Measurements from ENCODE around the gene KDM3B. TPM values are rescaled to one million over a fixed set of nuclear protein-coding genes. Genes with fewer than 3 reads are reported as not detected.

KDM3B gene
- total RNA-seq, 4 donors from 2014 or later: 21.8 to 96.4 (median 51.5) TPM

DNA sequence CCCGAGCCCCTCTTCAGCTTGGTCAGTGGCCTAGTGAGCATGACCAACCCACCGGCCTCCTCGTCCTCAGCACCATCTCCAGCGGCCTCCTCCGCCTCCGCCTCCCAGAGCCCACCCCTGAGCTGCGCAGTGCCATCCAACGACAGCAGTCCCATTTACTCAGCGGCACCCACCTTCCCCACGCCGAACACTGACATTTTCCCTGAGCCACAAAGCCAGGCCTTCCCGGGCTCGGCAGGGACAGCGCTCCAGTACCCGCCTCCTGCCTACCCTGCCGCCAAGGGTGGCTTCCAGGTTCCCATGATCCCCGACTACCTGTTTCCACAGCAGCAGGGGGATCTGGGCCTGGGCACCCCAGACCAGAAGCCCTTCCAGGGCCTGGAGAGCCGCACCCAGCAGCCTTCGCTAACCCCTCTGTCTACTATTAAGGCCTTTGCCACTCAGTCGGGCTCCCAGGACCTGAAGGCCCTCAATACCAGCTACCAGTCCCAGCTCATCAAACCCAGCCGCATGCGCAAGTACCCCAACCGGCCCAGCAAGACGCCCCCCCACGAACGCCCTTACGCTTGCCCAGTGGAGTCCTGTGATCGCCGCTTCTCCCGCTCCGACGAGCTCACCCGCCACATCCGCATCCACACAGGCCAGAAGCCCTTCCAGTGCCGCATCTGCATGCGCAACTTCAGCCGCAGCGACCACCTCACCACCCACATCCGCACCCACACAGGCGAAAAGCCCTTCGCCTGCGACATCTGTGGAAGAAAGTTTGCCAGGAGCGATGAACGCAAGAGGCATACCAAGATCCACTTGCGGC lies 114.6 kb downstream of the KDM3B start:
- no peaks in the 10 kb centered on the region for H3K36me3 ChIP-seq
- TF ChIP-seq POLR2A (IDR thresholded peaks at IDR 0.05): no peak
- TF ChIP-seq, protein P1, sequence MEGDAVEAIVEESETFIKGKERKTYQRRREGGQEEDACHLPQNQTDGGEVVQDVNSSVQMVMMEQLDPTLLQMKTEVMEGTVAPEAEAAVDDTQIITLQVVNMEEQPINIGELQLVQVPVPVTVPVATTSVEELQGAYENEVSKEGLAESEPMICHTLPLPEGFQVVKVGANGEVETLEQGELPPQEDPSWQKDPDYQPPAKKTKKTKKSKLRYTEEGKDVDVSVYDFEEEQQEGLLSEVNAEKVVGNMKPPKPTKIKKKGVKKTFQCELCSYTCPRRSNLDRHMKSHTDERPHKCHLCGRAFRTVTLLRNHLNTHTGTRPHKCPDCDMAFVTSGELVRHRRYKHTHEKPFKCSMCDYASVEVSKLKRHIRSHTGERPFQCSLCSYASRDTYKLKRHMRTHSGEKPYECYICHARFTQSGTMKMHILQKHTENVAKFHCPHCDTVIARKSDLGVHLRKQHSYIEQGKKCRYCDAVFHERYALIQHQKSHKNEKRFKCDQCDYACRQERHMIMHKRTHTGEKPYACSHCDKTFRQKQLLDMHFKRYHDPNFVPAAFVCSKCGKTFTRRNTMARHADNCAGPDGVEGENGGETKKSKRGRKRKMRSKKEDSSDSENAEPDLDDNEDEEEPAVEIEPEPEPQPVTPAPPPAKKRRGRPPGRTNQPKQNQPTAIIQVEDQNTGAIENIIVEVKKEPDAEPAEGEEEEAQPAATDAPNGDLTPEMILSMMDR (IDR thresholded peaks at IDR 0.05): no peak
- intact Hi-C loops (cut with DNase I; ENCODE audit: low total_unique reads): no loop called here
- H3K27me3 ChIP-seq: no peaks in the 10 kb centered on the region
- H3K9me3 ChIP-seq: no peaks in the 10 kb centered on the region
- H3K4me3 ChIP-seq: peak overlapping the region; percentile 69 to 75
- H3K4me1 ChIP-seq: peaks cover 0 to 8% of the 10 kb centered on the region in 2 donors
- DNase-seq: peak in 1 of 2 donors; percentile 38
- H3K27ac ChIP-seq: peak overlapping the region; percentile 4 to 99

DNA sequence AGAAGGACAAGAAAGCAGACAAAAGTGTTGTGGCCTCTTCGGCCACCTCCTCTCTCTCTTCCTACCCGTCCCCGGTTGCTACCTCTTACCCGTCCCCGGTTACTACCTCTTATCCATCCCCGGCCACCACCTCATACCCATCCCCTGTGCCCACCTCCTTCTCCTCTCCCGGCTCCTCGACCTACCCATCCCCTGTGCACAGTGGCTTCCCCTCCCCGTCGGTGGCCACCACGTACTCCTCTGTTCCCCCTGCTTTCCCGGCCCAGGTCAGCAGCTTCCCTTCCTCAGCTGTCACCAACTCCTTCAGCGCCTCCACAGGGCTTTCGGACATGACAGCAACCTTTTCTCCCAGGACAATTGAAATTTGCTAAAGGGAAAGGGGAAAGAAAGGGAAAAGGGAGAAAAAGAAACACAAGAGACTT lies 115.2 kb downstream of the KDM3B start:
- H3K9me3 ChIP-seq: no peaks in the 10 kb centered on the region
- intact Hi-C loops (cut with DNase I; ENCODE audit: low total_unique reads): no loop called here
- peak overlapping the region in 1 of 2 donors; percentile 99 for H3K27ac ChIP-seq
- peaks cover 0 to 8% of the 10 kb centered on the region in 2 donors for H3K4me1 ChIP-seq
- H3K27me3 ChIP-seq: no peaks in the 10 kb centered on the region
- no peak for DNase-seq
- H3K4me3 ChIP-seq: peak overlapping the region in 1 of 2 donors; percentile 69
- TF ChIP-seq POLR2A (IDR thresholded peaks at IDR 0.05): no peak
- TF ChIP-seq, protein P1 (IDR thresholded peaks at IDR 0.05): no peak
- no peaks in the 10 kb centered on the region for H3K36me3 ChIP-seq

DNA sequence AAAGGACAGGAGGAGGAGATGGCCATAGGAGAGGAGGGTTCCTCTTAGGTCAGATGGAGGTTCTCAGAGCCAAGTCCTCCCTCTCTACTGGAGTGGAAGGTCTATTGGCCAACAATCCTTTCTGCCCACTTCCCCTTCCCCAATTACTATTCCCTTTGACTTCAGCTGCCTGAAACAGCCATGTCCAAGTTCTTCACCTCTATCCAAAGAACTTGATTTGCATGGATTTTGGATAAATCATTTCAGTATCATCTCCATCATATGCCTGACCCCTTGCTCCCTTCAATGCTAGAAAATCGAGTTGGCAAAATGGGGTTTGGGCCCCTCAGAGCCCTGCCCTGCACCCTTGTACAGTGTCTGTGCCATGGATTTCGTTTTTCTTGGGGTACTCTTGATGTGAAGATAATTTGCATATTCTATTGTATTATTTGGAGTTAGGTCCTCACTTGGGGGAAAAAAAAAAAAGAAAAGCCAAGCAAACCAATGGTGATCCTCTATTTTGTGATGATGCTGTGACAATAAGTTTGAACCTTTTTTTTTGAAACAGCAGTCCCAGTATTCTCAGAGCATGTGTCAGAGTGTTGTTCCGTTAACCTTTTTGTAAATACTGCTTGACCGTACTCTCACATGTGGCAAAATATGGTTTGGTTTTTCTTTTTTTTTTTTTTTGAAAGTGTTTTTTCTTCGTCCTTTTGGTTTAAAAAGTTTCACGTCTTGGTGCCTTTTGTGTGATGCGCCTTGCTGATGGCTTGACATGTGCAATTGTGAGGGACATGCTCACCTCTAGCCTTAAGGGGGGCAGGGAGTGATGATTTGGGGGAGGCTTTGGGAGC lies 115.9 kb downstream of the KDM3B start:
- TF ChIP-seq, protein P1 (IDR thresholded peaks at IDR 0.05): no peak
- no peak for TF ChIP-seq POLR2A (IDR thresholded peaks at IDR 0.05)
- intact Hi-C loops (cut with DNase I; ENCODE audit: low total_unique reads): no loop called here
- DNase-seq: no peak
- peaks cover 0 to 8% of the 10 kb centered on the region in 2 donors for H3K4me1 ChIP-seq
- H3K4me3 ChIP-seq: peak overlapping the region in 1 of 2 donors; percentile 69
- no peaks in the 10 kb centered on the region for H3K36me3 ChIP-seq
- H3K9me3 ChIP-seq: no peaks in the 10 kb centered on the region
- no peaks in the 10 kb centered on the region for H3K27me3 ChIP-seq
- peak overlapping the region in 1 of 2 donors; percentile 99 for H3K27ac ChIP-seq

DNA sequence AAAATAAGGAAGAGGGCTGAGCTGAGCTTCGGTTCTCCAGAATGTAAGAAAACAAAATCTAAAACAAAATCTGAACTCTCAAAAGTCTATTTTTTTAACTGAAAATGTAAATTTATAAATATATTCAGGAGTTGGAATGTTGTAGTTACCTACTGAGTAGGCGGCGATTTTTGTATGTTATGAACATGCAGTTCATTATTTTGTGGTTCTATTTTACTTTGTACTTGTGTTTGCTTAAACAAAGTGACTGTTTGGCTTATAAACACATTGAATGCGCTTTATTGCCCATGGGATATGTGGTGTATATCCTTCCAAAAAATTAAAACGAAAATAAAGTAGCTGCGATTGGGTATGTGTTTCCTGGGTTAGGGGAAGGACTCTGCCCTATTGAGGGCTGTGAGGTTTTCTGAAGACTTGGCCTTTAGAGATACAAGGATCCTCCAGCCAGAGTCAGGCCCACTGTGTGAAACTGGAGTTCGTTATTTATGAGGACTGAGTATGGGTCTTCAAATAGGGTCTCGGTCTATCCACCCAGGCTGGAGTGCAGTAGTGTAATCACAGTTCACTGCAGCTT lies 116.6 kb downstream of the KDM3B start:
- Histone ChIP-seq H3K27ac (no peak overlapping the region), H3K36me3 (no peaks in the 10 kb centered on the region), H3K4me1 (peaks cover 0 to 8% of the 10 kb centered on the region in 2 donors)

More for the DNA sequence above, 116.6 kb downstream of the KDM3B start:
- intact Hi-C loops (cut with DNase I; ENCODE audit: low total_unique reads): no loop called here
- no peak for DNase-seq
- H3K4me3 ChIP-seq: no peak overlapping the region
- H3K9me3 ChIP-seq: no peaks in the 10 kb centered on the region
- no peaks in the 10 kb centered on the region for H3K27me3 ChIP-seq
- TF ChIP-seq, protein P1 (IDR thresholded peaks at IDR 0.05): no peak
- no peak for TF ChIP-seq POLR2A (IDR thresholded peaks at IDR 0.05)

Data from uterus (tissue), 4 donors.